NOMO-1 treated with dmso at 0.1 percent for 144 hours (cell line): ENCODE results near the gene CD96.
A peak's percentile ranks its signal among the peaks of the same experiment; 100 is the strongest.
"Not testable (repeated sequence)": the region's sequence is repeated elsewhere in the genome, so short reads cannot be mapped to it uniquely, and the experiment has no call there.

Source experiments
- DNase-seq: peaks from one replicate; lab custom pipeline; 2025; ENCODE audit not compliant: unreplicated experiment; lab: John Stamatoyannopoulos, UW

Gene CD96

GRCh38 chr3:111617912-111618601 is 76.1 kb downstream of the CD96 start:
- no peak for DNase-seq

GRCh38 chr3:111618945-111619344 is 76.9 kb downstream of the CD96 start:
- no peak for DNase-seq

GRCh38 chr3:111619833-111620232 is 77.8 kb downstream of the CD96 start:
- DNase-seq = no peak

- no peak for DNase-seq
These were observed 79.5 kb downstream of the CD96 start for GRCh38 chr3:111621535-111621934.

- no peak for DNase-seq
These were observed 85.1 kb downstream of the CD96 start for GRCh38 chr3:111627092-111627491.

- not testable (repeated sequence) for DNase-seq
These were observed 87.0 kb downstream of the CD96 start for GRCh38 chr3:111629018-111629417.

- not testable (repeated sequence) for DNase-seq
These were observed 88.6 kb downstream of the CD96 start for GRCh38 chr3:111630638-111631037.

GRCh38 chr3:111635403-111635802 is 93.4 kb downstream of the CD96 start:
- no peak for DNase-seq

- no peak for DNase-seq
These were observed 94.4 kb downstream of the CD96 start for GRCh38 chr3:111636366-111636885.

- DNase-seq = no peak
These were observed 97.3 kb downstream of the CD96 start for GRCh38 chr3:111639316-111639715.

- DNase-seq = no peak
These were observed 107.1 kb downstream of the CD96 start for GRCh38 chr3:111648991-111649579.

- DNase-seq = no peak
These were observed 108.6 kb downstream of the CD96 start for GRCh38 chr3:111650378-111651275.

- DNase-seq = no peak
These were observed 110.6 kb downstream of the CD96 start for GRCh38 chr3:111652492-111653180.

- DNase-seq = peak; percentile 24
These were observed 111.8 kb downstream of the CD96 start for GRCh38 chr3:111653766-111654165.

- no peak for DNase-seq
These were observed 120.0 kb downstream of the CD96 start for GRCh38 chr3:111662012-111662411.

GRCh38 chr3:111662907-111663306 is 120.9 kb downstream of the CD96 start:
- DNase-seq = peak; percentile 26

- DNase-seq = no peak
These were observed 124.2 kb downstream of the CD96 start for GRCh38 chr3:111666041-111666735.

- DNase-seq = no peak
These were observed 125.2 kb downstream of the CD96 start for GRCh38 chr3:111667170-111667569.

- peak; percentile 92 for DNase-seq
These were observed 125.7 kb downstream of the CD96 start for GRCh38 chr3:111667621-111668239.

- no peak for DNase-seq
These were observed 126.3 kb downstream of the CD96 start for GRCh38 chr3:111668326-111668725.
